Fibroblast of skin of left biceps (primary cell): ENCODE results near the gene RSPO3.

Experiments
- DNase-seq, 2 experiments: peaks; one replicate each; pipeline ENCODE4 v3.0.0-alpha.2; 2013; ENCODE audit warnings: low read depth in 2 of 2

RSPO3 gene

GRCh38 chr6:127111526-127111925 lies 6.9 kb upstream of the RSPO3 start:
- no peak for DNase-seq

GRCh38 chr6:127114214-127114760 lies 4.2 kb upstream of the RSPO3 start:
- no peak for DNase-seq

GRCh38 chr6:127115084-127115655 lies 3.3 kb upstream of the RSPO3 start:
- peak; percentile 19 to 32 for DNase-seq

- no peak for DNase-seq
Measured at GRCh38 chr6:127115746-127116145, 2.7 kb upstream of the RSPO3 start.

- no peak for DNase-seq
Measured at GRCh38 chr6:127117979-127118297, 533 bp upstream of the RSPO3 start.

GRCh38 chr6:127119102-127120022 lies 891 bp downstream of the RSPO3 start:
- no peak for DNase-seq

GRCh38 chr6:127120023-127120786 lies 1.7 kb downstream of the RSPO3 start:
- DNase-seq = no peak

- DNase-seq = peak; percentile 33
Measured at GRCh38 chr6:127120787-127121636, 2.5 kb downstream of the RSPO3 start.

GRCh38 chr6:127121637-127121960 lies 3.1 kb downstream of the RSPO3 start:
- no peak for DNase-seq

GRCh38 chr6:127124172-127124571 lies 5.7 kb downstream of the RSPO3 start:
- no peak for DNase-seq

- no peak for DNase-seq
Measured at GRCh38 chr6:127124680-127125079, 6.2 kb downstream of the RSPO3 start.

- DNase-seq = no peak
Measured at GRCh38 chr6:127128066-127128465, 9.6 kb downstream of the RSPO3 start.

GRCh38 chr6:127129251-127129650 lies 10.8 kb downstream of the RSPO3 start:
- no peak for DNase-seq

- no peak for DNase-seq
Measured at GRCh38 chr6:127131275-127131674, 12.8 kb downstream of the RSPO3 start.

GRCh38 chr6:127131772-127132376 lies 13.4 kb downstream of the RSPO3 start:
- DNase-seq = no peak

- no peak for DNase-seq
Measured at GRCh38 chr6:127134136-127134535, 15.7 kb downstream of the RSPO3 start.

- DNase-seq = no peak
Measured at GRCh38 chr6:127136786-127137185, 18.3 kb downstream of the RSPO3 start.

- peak; percentile 47 to 54 for DNase-seq
Measured at GRCh38 chr6:127146932-127147331, 28.5 kb downstream of the RSPO3 start.

- no peak for DNase-seq
Measured at GRCh38 chr6:127147534-127147933, 29.1 kb downstream of the RSPO3 start.

- DNase-seq = no peak
Measured at GRCh38 chr6:127148511-127148910, 30.0 kb downstream of the RSPO3 start.

- no peak for DNase-seq
Measured at GRCh38 chr6:127154509-127154908, 36.0 kb downstream of the RSPO3 start.
